HepG2 (cell line): ENCODE data around the gene SERPINF2. TPM values are rescaled to one million over a fixed set of nuclear protein-coding genes. Genes with fewer than 3 reads are reported as not detected.

ENCODE experiments used
- AGO2 ChIP-seq: fragments of 200-400 bp; formaldehyde crosslinking; optimal IDR thresholded peaks from 2 replicates; pipeline ENCODE3; 2017; ENCODE audit warnings: mild to moderate bottlenecking, low read depth, low read length, moderate library complexity
- CEBPZ ChIP-seq: IDR thresholded peaks from 2 replicates; pipeline ENCODE4 v1.6.1; 2012; ENCODE audit warnings: low read length, improper control_type of control experiment
- FOXA3 ChIP-seq: IDR thresholded peaks from 2 replicates; pipeline ENCODE4 v1.6.1; 2016; ENCODE audit warnings: missing genetic modification reagents, missing compliant biosample characterization
- FOXK2 ChIP-seq: fragments of 450-650 bp; IDR thresholded peaks from 2 replicates; pipeline ENCODE4 v1.6.1; 2016
- HBP1 ChIP-seq: IDR thresholded peaks from 2 replicates; pipeline ENCODE4 v1.6.1; 2016; ENCODE audit warnings: low read depth, control low read depth
- HMG20B ChIP-seq: conservative IDR thresholded peaks from 2 replicates; pipeline ENCODE4 v1.6.1; 2016; ENCODE audit warnings: missing genetic modification reagents, missing compliant biosample characterization
- HOMEZ ChIP-seq: IDR thresholded peaks from 2 replicates; pipeline ENCODE4 v1.6.1; 2016; ENCODE audit warnings: low read depth
- KDM2A ChIP-seq: sonication (generic); formaldehyde crosslinking; IDR thresholded peaks from 2 replicates; pipeline ENCODE4 v1.4.0; 2020; ENCODE audit warnings: low read depth, missing genetic modification reagents, borderline replicate concordance
- MED13 ChIP-seq: sonication (generic); formaldehyde crosslinking; IDR thresholded peaks from 2 replicates; pipeline ENCODE4 v1.5.0; 2020; ENCODE audit warnings: missing genetic modification reagents
- MXD3 ChIP-seq: IDR thresholded peaks from 2 replicates; pipeline ENCODE4 v1.6.1; 2016; ENCODE audit warnings: mild to moderate bottlenecking, missing biosample characterization, missing genetic modification reagents
- NBN ChIP-seq: fragments of 450-650 bp; conservative IDR thresholded peaks from 2 replicates; pipeline ENCODE4 v1.6.1; 2017
- NONO ChIP-seq, 2 experiments: fragments of 450-650 bp in 1 of 2; sonication (generic) in 1 of 2; formaldehyde crosslinking in 1 of 2; IDR thresholded peaks in 1 of 2; conservative IDR thresholded peaks in 1 of 2; 2 replicates each; pipeline versions ENCODE4 v1.6.1 to v1.8.0; 2017 to 2022; ENCODE audit warnings: mild to moderate bottlenecking in 1 of 2, missing genetic modification reagents in 1 of 2, moderate library complexity in 1 of 2
- PRDM15 ChIP-seq: sonication (generic); formaldehyde crosslinking; IDR thresholded peaks from 2 replicates; pipeline ENCODE4 v1.4.0; 2020; ENCODE audit warnings: missing genetic modification reagents
- SKIL ChIP-seq: sonication (generic); formaldehyde crosslinking; IDR thresholded peaks from 2 replicates; pipeline ENCODE4 v1.8.0; 2022; ENCODE audit warnings: missing genetic modification reagents, mild to moderate bottlenecking, moderate library complexity, borderline replicate concordance
- ZBTB1 ChIP-seq: sonication (generic); formaldehyde crosslinking; IDR thresholded peaks from 2 replicates; pipeline ENCODE4 v1.4.0; 2020; ENCODE audit warnings: missing genetic modification reagents, borderline replicate concordance
- ZMAT3 ChIP-seq: sonication (generic); formaldehyde crosslinking; conservative IDR thresholded peaks from 2 replicates; pipeline ENCODE4 v1.7.0; 2021; ENCODE audit warnings: missing genetic modification reagents
- ZNF792 ChIP-seq: IDR thresholded peaks from 2 replicates; pipeline ENCODE4 v1.6.1; 2016
- polyA plus RNA-seq, 8 experiments: library from polyadenylated mRNA; depleted of rRNA in 3 of 8; stranded (reverse) in 7 of 8; unstranded in 1 of 8; fragments of >200 nt; fragmentation: Illumina TruSeq in 4 of 8; extraction: Trizol in 4 of 8; gene quantifications; 2 replicates each; pipeline versions ENCODE4 v1.2.1 to v1.2.3, GENCODE V29; 2011 to 2016; ENCODE audit warnings: low read depth in 4 of 8, missing spikeins in 1 of 8, mixed read lengths in 1 of 8; ENCODE audit not compliant: insufficient read depth in 1 of 8
- total RNA-seq, 5 experiments: library from RNA; depleted of rRNA; stranded (reverse); fragments of >200 nt; fragmentation: Illumina TruSeq; extraction: Trizol; gene quantifications; 2 replicates each; pipeline ENCODE4 v1.2.3, GENCODE V29; 2016; ENCODE audit warnings: low read depth in 1 of 5

SERPINF2 gene
- total and polyA plus RNA-seq, 2 of the 13 experiments (the other 11 are each of a cell fraction or from before 2014, with no cell fraction given), result 309 to 548 TPM

GRCh38 chr17:1724351-1724868 lies 18.3 kb upstream of the SERPINF2 start, which contains the start of gene WDR81 (continued):
- TF ChIP-seq HOMEZ (CRISPR knock-in tag) (peak; percentile 9; the same call in 1 of the 2 replicates), NBN (no peak), ZNF792 (peak; percentile 53; the same call in 1 of the 2 replicates), PRDM15 (CRISPR knock-in tag) (peak; percentile 48; the same call in 1 of the 2 replicates), CEBPZ (no peak), HBP1 (CRISPR knock-in tag) (peak; percentile 93), FOXA3 (peak; percentile 29; the same call in 1 of the 2 replicates), KDM2A (CRISPR knock-in tag) (peak; percentile 82), AGO2 (no peak), MXD3 (peak; percentile 81), ZMAT3 (CRISPR knock-in tag) (peak; percentile 74; the same call in 1 of the 2 replicates), FOXK2 (peak; percentile 76; the same call in 1 of the 2 replicates), MED13 (CRISPR knock-in tag) (peak; percentile 37; the same call in 1 of the 2 replicates), ZBTB1 (CRISPR knock-in tag) (no peak), NONO (IDR thresholded peaks at IDR 0.05) (no peak), NONO (CRISPR knock-in tag; conservative IDR thresholded peaks at IDR 0.05) (peak; percentile 10; the same call in 1 of the 2 replicates), SKIL (CRISPR knock-in tag) (no peak), HMG20B (no peak)
